Midbrain (tissue), 1 donor: Measurements from ENCODE around the gene ZNF605.
"Not testable (repeated sequence)": the region's sequence is repeated elsewhere in the genome, so short reads cannot be mapped to it uniquely, and the experiment has no call there.

Experiments used
- DNase-seq: peaks from one replicate; lab custom pipeline; 2025; lab: John Stamatoyannopoulos, UW

ZNF605 gene

DNA sequence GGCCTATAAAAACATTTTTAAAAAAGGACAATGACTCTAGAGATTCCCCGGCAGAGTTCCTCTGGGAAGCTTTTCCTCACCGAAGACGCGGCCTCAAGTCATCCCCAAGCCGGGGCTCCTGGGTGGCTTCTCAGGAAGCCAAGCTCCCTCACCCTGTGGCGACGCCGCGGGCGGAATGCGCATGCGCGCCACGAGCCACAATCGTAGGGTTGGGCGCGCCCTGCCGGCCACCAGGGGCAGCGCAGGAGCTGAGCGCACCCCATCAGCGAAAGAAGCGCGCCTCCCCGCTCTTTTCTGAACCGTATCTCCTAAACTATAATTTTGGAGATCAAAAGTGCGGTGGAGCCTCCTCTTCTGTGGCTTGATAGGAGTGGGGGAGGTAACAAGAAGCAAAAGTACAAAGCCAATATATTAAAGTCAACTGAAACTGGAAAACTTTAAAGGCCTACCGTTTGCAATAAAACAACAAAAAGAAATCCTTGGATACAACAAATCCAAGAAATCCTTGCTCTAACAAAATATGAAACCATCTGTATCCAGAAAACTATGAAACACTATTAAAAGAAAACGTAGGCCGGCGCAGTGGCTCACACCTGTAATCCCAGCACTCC lies 51.3 kb downstream of the ZNF605 start:
- DNase-seq: peak; percentile 75

DNA sequence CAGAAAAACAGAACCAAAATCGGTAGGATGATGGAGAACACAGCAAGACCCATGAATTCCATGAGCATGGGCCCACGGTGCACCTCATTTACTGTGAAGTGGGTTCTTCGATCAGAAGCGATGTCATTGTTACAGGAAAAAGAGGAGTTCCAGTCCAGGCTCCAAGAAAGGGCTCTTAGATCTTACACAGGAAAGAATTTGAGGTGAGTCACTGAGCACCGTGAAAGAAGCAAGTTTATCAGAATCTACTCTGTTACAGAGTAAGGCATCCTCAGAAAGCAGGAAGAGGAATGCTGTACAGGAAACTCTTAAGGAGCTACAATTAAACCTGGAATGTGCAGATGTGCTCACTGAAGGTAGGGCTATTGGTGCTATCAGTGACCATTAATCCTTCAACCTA lies 57.1 kb downstream of the ZNF605 start:
- DNase-seq: no peak

DNA sequence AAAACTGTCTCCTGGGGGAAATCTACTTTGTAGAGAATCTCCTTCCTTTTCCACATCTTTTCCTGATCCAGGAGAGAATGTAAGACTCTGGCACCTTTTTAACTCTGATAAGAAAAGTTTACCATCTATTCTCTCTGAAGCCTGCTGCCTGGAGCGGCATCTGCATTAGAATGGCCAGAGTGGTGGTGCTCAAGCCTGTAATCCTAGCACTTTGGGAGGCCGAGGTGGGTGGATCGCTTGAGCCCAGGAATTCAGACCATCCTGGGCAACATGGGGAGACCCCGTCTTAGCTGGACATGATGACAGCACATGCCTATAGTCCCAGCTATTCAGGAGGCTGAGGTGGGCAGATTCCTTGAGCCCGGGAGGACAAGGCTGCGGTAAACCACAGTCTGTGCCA lies 67.3 kb downstream of the ZNF605 start:
- no peak for DNase-seq

DNA sequence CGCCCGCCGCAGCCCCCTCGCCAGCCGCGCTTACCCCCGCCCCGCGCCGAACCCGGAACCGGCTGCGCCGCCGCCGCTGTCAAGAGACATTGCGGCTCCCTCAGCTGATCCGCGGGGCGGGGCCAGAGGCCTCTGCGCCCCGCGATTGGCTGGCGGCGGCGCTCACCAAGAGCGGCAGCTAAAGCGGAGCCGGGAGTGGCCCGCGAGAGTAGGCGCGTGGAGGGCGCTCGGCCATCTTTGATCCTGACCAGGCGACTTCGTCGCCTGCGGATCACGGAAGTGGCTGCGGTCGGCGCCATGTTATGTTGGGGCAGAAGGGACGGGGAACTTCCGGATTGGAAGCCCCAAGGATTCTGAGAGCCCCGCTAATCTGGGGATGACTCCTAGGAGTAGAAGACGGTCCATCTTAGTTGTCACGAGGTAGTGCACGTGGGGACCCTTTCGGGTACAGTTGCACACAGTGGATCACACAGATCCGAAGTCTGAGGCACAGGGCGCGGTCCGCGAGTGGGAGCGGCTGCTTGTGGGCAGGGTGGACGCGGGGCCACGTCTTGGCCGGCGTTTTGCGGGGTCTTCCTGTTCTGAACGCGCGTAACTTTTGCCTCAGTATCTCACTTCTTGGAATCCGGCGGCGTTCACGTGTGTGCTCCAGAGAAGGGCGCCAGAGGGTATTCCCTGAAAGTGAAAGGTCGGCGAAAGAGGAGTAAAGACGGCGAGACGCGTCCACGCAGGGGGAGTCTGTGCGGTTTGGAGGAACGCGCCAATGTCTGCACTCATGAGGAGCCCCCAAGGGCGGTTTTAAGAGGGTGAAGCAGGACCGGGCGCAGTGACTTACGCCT lies 68.4 kb downstream of the ZNF605 start, which contains the start of gene CHFR:
Gene CHFR, minus strand, starts transcription at position 93 of the 839 bp plus-strand sequence. CDS start 277 bp downstream, outside the sequence.
- DNase-seq: peak; percentile 99

DNA sequence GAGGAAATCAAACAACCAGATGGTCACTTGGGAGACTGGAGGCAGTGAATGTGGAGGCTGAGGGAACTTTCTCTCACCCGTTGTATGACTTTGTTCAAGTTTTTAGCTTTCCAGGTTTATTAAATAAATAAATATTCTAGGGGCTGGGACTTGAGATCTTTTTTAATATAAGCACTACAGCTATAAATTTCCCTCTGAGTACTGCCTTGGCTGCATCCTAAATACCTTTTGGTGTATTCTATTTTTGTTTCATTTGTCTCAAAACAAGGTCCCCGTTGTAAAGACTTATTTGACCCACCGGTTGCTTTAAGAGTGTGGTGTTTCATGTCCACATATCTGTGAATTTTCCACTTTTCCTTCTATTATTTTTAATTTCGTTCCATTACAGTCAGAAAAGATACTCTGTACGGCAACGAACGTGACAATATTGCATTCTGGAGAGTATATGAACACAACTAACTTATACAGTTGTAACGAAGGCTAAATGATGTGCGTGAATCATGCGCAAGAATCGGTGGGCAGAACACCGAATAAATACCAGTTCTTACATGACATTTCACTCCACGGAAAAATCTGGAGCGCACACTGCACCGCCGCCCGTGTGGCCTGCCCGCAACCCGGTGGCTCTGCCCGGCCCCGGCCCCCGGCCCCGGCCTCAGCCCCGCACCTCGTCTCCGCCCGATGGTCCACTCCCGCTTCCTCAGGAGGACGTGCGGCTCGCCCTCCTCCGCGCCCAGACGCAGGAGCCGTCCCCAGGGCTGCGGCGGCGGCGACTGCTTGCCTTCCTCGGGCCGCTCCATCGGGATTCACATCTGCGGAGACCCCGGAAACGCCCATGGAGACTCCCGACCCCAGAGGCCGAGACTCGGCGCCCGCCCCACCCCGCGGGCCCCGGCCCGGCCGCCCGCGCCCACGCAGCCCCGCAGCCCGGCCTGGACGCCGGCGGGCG lies 69.3 kb downstream of the ZNF605 start:
- no peak for DNase-seq

DNA sequence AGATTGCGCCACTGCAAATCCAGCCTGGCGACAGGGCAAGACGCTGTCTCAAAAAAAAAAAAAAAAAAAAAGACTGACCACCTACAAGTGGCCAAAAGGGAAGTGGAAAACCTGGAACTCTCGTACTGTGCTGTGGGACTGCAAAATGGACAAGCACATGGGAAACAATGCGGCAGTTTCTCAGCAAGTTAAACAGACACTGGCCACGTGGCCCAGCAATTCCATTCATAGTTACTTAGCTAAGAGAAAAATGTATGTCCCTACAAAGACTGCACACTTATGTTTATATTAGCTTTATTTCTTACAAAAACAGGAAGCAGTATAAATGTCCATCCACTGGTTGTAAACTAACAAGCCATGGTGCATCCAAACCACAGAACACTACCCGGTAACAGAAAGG lies 74.3 kb downstream of the ZNF605 start:
- no peak for DNase-seq

DNA sequence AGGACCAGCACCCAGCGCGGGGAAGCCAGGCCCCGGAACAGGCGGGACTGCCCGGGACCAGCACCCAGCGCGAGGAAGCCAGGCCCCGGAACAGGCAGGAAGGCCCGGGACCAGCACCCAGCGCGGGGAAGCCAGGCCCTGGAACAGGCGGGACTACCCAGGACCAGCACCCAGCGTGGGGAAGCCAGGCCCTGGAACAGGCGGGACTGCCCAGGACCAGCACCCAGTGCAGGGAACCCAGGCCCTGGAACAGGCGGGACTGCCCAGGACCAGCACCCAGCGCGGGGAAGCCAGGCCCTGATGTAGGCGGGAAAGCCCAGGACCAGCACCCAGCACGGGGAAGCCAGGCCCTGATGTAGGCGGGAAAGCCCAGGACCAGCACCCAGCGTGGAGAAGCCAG lies 81.5 kb downstream of the ZNF605 start:
- not testable (repeated sequence) for DNase-seq

DNA sequence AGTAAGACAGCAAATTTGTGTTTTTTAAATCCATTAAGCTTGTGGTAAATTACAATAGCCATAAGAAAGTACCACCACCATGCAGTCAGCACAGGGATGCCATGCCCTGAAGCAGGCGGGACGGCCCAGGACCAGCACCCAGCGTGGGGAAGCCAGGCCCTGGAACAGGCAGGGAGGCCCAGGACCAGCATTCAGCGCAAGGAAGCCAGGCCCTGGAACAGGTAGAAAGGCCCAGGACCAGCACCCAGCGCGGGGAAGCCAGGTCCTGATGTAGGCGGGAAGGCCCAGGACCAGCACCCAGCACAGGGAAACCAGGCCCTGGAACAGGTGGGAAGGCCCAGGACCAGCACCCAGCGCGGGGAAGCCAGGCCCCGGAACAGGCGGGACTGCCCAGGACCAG lies 81.9 kb downstream of the ZNF605 start:
- DNase-seq: no peak

DNA sequence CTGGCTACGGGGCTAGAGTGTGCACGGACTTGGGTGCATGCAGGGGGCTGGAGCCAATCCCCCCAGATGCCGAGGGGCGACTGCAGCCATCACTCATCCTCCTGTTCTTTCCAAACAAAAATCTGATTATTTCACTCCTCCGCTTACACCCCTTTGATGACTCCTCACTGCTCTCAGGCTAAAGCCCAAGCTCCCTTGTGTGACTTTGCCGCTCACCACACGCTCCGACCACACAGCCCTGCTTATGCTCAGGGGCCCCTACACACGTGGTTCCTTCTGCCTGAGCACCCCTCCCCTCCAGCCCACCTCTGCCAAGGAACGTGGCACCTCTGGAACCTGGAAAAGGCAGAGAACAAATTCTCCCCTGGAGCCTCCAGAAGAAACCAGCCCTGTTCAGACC lies 82.4 kb downstream of the ZNF605 start:
- no peak for DNase-seq

DNA sequence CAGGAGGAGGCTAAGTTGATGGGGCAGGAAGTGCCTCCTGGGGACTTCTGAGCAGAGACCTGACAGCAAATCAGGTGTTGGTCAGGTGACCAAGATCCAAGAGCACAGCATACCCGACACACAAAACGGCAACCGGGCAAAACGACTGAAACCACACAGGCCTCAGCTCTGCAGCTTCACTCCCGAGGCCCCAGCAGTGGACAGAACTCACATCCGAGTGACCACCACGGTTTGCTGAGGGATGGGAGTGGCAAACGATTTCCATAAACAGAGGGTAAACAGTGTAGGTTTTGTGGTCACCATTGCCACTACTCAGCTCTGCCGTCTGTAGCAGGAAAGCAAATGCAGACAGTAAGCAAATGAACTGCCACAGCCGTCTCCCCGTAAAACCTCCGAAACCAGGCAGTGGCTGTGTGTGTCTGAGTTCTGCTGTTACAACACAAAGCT lies 83.1 kb downstream of the ZNF605 start:
- DNase-seq: no peak

DNA sequence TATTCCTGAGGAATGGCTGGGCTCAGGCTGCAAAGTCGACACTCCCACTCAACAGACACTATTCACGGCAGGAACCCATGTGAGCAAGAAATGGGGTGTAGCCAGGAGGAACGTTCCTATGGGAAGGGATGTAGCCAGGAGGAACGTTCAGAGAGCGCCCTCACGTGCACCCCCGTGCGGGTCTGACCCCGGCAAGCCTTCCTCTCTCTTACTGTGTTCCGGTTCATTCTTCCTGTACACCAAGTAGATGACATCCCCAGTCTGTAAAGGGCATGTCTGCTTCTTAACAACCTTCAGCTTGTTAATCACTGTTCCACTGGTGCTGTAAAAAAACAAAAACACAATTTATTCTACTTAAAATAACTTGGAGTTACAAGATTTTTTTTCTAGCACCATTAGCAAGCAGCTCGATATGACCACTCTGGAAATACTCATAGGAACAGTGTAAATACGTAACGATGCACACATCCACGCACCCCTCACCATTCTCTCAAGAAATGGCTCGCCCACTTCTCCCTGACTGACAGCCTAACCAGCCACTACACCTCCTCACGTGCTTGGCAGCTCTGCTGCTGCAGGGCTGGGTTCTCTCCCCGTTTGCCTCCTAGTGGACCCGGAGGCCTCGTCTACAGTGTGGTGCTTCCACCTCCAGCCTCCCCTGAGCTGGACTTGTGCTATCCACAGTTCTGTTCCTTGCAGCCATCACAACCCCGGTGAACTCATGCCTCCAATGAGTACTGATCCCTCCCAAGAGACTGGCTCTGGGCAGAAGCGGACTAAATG lies 83.8 kb downstream of the ZNF605 start:
- no peak for DNase-seq

DNA sequence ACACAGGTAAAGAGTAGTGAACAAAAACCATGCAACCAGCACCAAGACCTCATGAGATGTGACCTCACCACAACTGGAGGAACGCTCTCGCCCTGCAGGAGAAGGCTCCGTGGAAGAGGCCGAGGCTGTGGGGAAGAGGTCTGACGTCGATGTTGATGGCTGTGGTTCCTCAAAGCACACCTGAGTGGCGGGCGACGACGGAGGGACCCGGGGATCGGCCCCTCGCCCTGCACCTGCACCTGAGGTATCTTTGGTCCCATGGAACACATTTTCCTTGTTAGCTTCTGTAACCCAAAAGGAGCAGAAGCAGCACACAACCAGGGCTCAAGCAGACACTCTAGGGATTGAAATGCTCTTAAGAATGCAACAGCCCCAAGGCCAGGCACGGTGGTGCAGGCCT lies 86.6 kb downstream of the ZNF605 start:
- no peak for DNase-seq
